SK-N-SH treated with all-trans-retinoic acid at 6 μM for 48 hours (cell line): Measurements from ENCODE around the gene AKT1.

Experiments
- ARNTL ChIP-seq: fragments of 450-650 bp; formaldehyde crosslinking; IDR thresholded peaks from 2 replicates; pipeline ENCODE4 v1.5.0; 2020; ENCODE audit warnings: low read depth, mild to moderate bottlenecking, moderate library complexity, borderline replicate concordance
- BACH2 ChIP-seq: fragments of 250-450 bp; sonication (Bioruptor Pico); IDR thresholded peaks from 2 replicates; pipeline ENCODE4 v1.9.0; 2021; ENCODE audit warnings: mild to moderate bottlenecking, borderline replicate concordance
- CREB5 ChIP-seq: fragments of 250-450 bp; sonication (Bioruptor Pico); IDR thresholded peaks from 2 replicates; pipeline ENCODE4 v1.5.1; 2020; ENCODE audit warnings: low read depth, mild to moderate bottlenecking, moderate library complexity
- CSRNP3 ChIP-seq: fragments of 250-450 bp; sonication (Bioruptor Pico); IDR thresholded peaks from 2 replicates; pipeline ENCODE4 v1.5.1; 2021; ENCODE audit warnings: mild to moderate bottlenecking, moderate library complexity
- GLIS3 ChIP-seq: fragments of 250-450 bp; sonication (Bioruptor Pico); IDR thresholded peaks from 2 replicates; pipeline ENCODE4 v1.5.0; 2020; ENCODE audit warnings: mild to moderate bottlenecking, moderate library complexity
- PPARA ChIP-seq: fragments of 250-450 bp; sonication (Bioruptor Pico); IDR thresholded peaks from 2 replicates; pipeline ENCODE4 v1.5.0; 2020; ENCODE audit warnings: mild to moderate bottlenecking, borderline replicate concordance
- TOX ChIP-seq: fragments of 250-450 bp; sonication (Bioruptor Pico); IDR thresholded peaks from 2 replicates; pipeline ENCODE4 v1.8.0; 2021; ENCODE audit warnings: mild to moderate bottlenecking, moderate library complexity, borderline replicate concordance
- TSHZ2 ChIP-seq: fragments of 250-450 bp; sonication (Bioruptor Pico); IDR thresholded peaks from 2 replicates; pipeline ENCODE4 v1.5.0; 2020; ENCODE audit warnings: mild to moderate bottlenecking, moderate library complexity
- ZC3H10 ChIP-seq: fragments of 250-450 bp; sonication (Bioruptor Pico); IDR thresholded peaks from 2 replicates; pipeline ENCODE4 v1.5.1; 2021; ENCODE audit warnings: mild to moderate bottlenecking, moderate library complexity
- ZFP30 ChIP-seq: fragments of 450-650 bp; formaldehyde crosslinking; IDR thresholded peaks from 2 replicates; pipeline ENCODE4 v1.5.0; 2022; ENCODE audit warnings: mild to moderate bottlenecking, moderate library complexity
- ZNF565 ChIP-seq: fragments of 450-650 bp; formaldehyde crosslinking; conservative IDR thresholded peaks from 2 replicates; pipeline ENCODE4 v1.5.0; 2020; ENCODE audit warnings: low read depth, mild to moderate bottlenecking, moderate library complexity
- ZNF8 ChIP-seq: fragments of 450-650 bp; formaldehyde crosslinking; IDR thresholded peaks from 2 replicates; pipeline ENCODE4 v1.5.0; 2020; ENCODE audit warnings: mild to moderate bottlenecking, moderate library complexity

GRCh38 chr14:104793703-104793959 is 1.9 kb downstream of the AKT1 start:
- TF ChIP-seq ZNF8 (CRISPR knock-in tag) (no peak), TOX (no peak), ARNTL (no peak), CSRNP3 (CRISPR knock-in tag) (no peak), PPARA (CRISPR knock-in tag) (no peak), CREB5 (CRISPR knock-in tag) (no peak), ZFP30 (no peak), TSHZ2 (no peak), BACH2 (no peak), ZNF565 (no peak), GLIS3 (CRISPR knock-in tag) (no peak), ZC3H10 (CRISPR knock-in tag) (no peak)
